HepG2 (cell line): ENCODE measurements around the gene CARS1. TPM values are rescaled to one million over a fixed set of nuclear protein-coding genes. Genes with fewer than 3 reads are reported as not detected.

Experiments
- ATAC-seq: fragments of 200-7000 bp; cut with Tn5 transposase; 3 replicates; pipeline ENCODE4 v1.9.1; 2020; ENCODE audit warnings: mild to moderate bottlenecking, moderate library complexity
- BruUV-seq: library from RNA; stranded (reverse); fragments of 400-500 nt; replicated peaks from 2 replicates; lab custom pipeline; 2021; lab: Mats Ljungman, UMichigan
- CTCF ChIA-PET: fragments of 300-600 bp; formaldehyde crosslinking; extraction: SDS; loops from one replicate; lab custom pipeline; 2021; ENCODE audit warnings: low total read pairs, inconsistent platforms, low intra/inter-chr PET ratio; lab: Yijun Ruan, JAX
- POLR2A ChIA-PET: fragments of 350-600 bp; sonication (Branson Sonifier 250); formaldehyde crosslinking; loops from one replicate; lab custom pipeline; 2020; ENCODE audit warnings: antibody characterized with exemption, inconsistent platforms; lab: Yijun Ruan, JAX
- DNase-seq: peaks from one replicate; pipeline ENCODE4 v3.0.0-alpha.2; 2015; ENCODE audit warnings: low spot score
- FAIRE-seq: peaks from 3 replicates; lab custom pipeline; 2011; peaks lifted over from hg19 to GRCh38; lab: Jason Lieb, UNC
- H2AFZ ChIP-seq: one replicate; pipeline ENCODE4 v1.6.1; 2011; ENCODE audit warnings: low read length, inconsistent platforms
- H3K27ac ChIP-seq: fragments of 300-600 bp; 3 replicates; pipeline ENCODE4 v1.8.0; 2011; ENCODE audit warnings: mixed run types, mild to moderate bottlenecking, mixed read lengths, low read length, inconsistent platforms; ENCODE audit not compliant: insufficient read depth; ENCODE audit errors: extremely low read length
- H3K27me3 ChIP-seq, 2 experiments: fragments of 200-600 bp in 1 of 2; 2 replicates in 1 of 2; 3 replicates in 1 of 2; pipeline versions ENCODE4 v1.6.0 to v1.8.0; 2011; ENCODE audit warnings: low read length in 2 of 2, mild to moderate bottlenecking in 2 of 2, moderate library complexity in 2 of 2, inconsistent platforms in 1 of 2; ENCODE audit not compliant: insufficient read depth in 2 of 2, control insufficient read depth in 1 of 2
- H3K36me3 ChIP-seq, 2 experiments: fragments of 200-600 bp in 1 of 2; replicated peaks in 1 of 2; 2 replicates in 1 of 2; 3 replicates in 1 of 2; pipeline versions ENCODE4 v1.5.1 to v1.8.0; 2011; ENCODE audit warnings: low read length in 2 of 2, inconsistent platforms in 1 of 2; ENCODE audit not compliant: insufficient read depth in 2 of 2, control insufficient read depth in 1 of 2
- H3K4me1 ChIP-seq: 2 replicates; pipeline ENCODE4 v1.5.1; 2012; ENCODE audit warnings: low read length, inconsistent platforms; ENCODE audit not compliant: insufficient read depth
- H3K4me2 ChIP-seq: 2 replicates; pipeline ENCODE4 v1.6.0; 2011; ENCODE audit warnings: low read depth, low read length, inconsistent platforms
- H3K4me3 ChIP-seq, 3 experiments: fragments of 200-600 bp in 1 of 3; sonication (generic), shearing (Covaris generic) in 1 of 3; replicated peaks in 1 of 3; 2 replicates each; pipeline ENCODE4 v1.5.1; 2011 to 2016; ENCODE audit warnings: low read length in 3 of 3, inconsistent platforms in 2 of 3, low read depth in 2 of 3, mild to moderate bottlenecking in 2 of 3, control low read depth in 1 of 3, mixed read lengths in 1 of 3; ENCODE audit not compliant: insufficient read depth in 1 of 3
- H3K79me2 ChIP-seq: one replicate; pipeline ENCODE4 v1.6.1; 2011; ENCODE audit warnings: low read length, inconsistent platforms; ENCODE audit not compliant: insufficient read depth
- H3K9ac ChIP-seq: 2 replicates; pipeline ENCODE4 v1.6.0; 2011; ENCODE audit warnings: mild to moderate bottlenecking, low read depth, low read length, inconsistent platforms; ENCODE audit not compliant: insufficient read depth
- H3K9me3 ChIP-seq: 2 replicates; pipeline ENCODE4 v1.5.1; 2012; ENCODE audit warnings: mild to moderate bottlenecking, low read length
- H4K20me1 ChIP-seq: 2 replicates; pipeline ENCODE4 v1.6.0; 2011; ENCODE audit warnings: inconsistent platforms, mild to moderate bottlenecking, low read length, moderate library complexity; ENCODE audit not compliant: insufficient read depth
- CEBPB ChIP-seq: IDR thresholded peaks from 2 replicates; pipeline ENCODE4 v1.6.1; 2011; ENCODE audit warnings: low read depth, low read length, improper control_type of control experiment, borderline replicate concordance
- HCFC1 ChIP-seq: fragments of 150-350 bp; IDR thresholded peaks from 2 replicates; pipeline ENCODE4 v1.6.1; 2014; ENCODE audit warnings: low read depth, low read length
- HIC2 ChIP-seq: sonication (generic); formaldehyde crosslinking; IDR thresholded peaks from 2 replicates; pipeline ENCODE4 v1.9.0; 2022; ENCODE audit warnings: low read depth, missing genetic modification reagents
- NR1H2 ChIP-seq: sonication (generic); formaldehyde crosslinking; IDR thresholded peaks from 2 replicates; pipeline ENCODE4 v1.8.1; 2022; ENCODE audit warnings: low read depth, missing genetic modification reagents, borderline replicate concordance
- ZBTB34 ChIP-seq: sonication (generic); formaldehyde crosslinking; IDR thresholded peaks from 2 replicates; pipeline ENCODE4 v1.8.0; 2022; ENCODE audit warnings: mild to moderate bottlenecking, missing genetic modification reagents
- ZBTB40 ChIP-seq, 2 experiments: fragments of 450-650 bp in 1 of 2; sonication (generic) in 1 of 2; formaldehyde crosslinking in 1 of 2; IDR thresholded peaks; 2 replicates each; pipeline versions ENCODE4 v1.6.1 to v1.8.0; 2016 to 2022; ENCODE audit warnings: antibody characterized with exemption in 1 of 2, mild to moderate bottlenecking in 1 of 2, missing genetic modification reagents in 1 of 2
- ZMYM3 ChIP-seq: sonication (generic); formaldehyde crosslinking; IDR thresholded peaks from 2 replicates; pipeline ENCODE4 v1.5.1; 2020; ENCODE audit warnings: mild to moderate bottlenecking, missing genetic modification reagents
- ZNF12 ChIP-seq: sonication (generic); formaldehyde crosslinking; IDR thresholded peaks from 2 replicates; pipeline ENCODE4 v1.5.0; 2020; ENCODE audit warnings: missing genetic modification reagents
- ZNF652 ChIP-seq: IDR thresholded peaks from 2 replicates; pipeline ENCODE4 v1.6.1; 2016; ENCODE audit warnings: low read depth, borderline replicate concordance
- ZNF776 ChIP-seq: sonication (generic); formaldehyde crosslinking; IDR thresholded peaks from 2 replicates; pipeline ENCODE4 v1.4.0; 2020; ENCODE audit warnings: mild to moderate bottlenecking, missing genetic modification reagents
- WGBS: methylation state at CpG from one replicate; pipeline ENCODE4 v1.1.6; 2017; ENCODE audit warnings: low lambda C conversion rate; 5-methylcytosine and 5-hydroxymethylcytosine counted together
- in situ Hi-C: cut with HindIII; loops from 2 replicates; pipeline ENCODE4 v1.10.0; 2017; ENCODE audit warnings: low pct_unique_long_range_greater_than_20kb; ENCODE audit not compliant: extremely low pct_ligation_motif_present
- intact Hi-C: fragments of 100-400 bp; cut with micrococcal nuclease; formaldehyde crosslinking; loops from one replicate; pipeline ENCODE4 v1.10.0; 2022; ENCODE audit not compliant: unreplicated experiment
- polyA plus RNA-seq, 8 experiments: library from polyadenylated mRNA; depleted of rRNA in 3 of 8; stranded (reverse) in 7 of 8; unstranded in 1 of 8; fragments of >200 nt; fragmentation: Illumina TruSeq in 4 of 8; extraction: Trizol in 4 of 8; gene quantifications; 2 replicates each; pipeline versions ENCODE4 v1.2.1 to v1.2.3, GENCODE V29; 2011 to 2016; ENCODE audit warnings: low read depth in 4 of 8, missing spikeins in 1 of 8, mixed read lengths in 1 of 8; ENCODE audit not compliant: insufficient read depth in 1 of 8
- total RNA-seq, 5 experiments: library from RNA; depleted of rRNA; stranded (reverse); fragments of >200 nt; fragmentation: Illumina TruSeq; extraction: Trizol; gene quantifications; 2 replicates each; pipeline ENCODE4 v1.2.3, GENCODE V29; 2016; ENCODE audit warnings: low read depth in 1 of 5

The CARS1 gene
- total and polyA plus RNA-seq, 2 of the 13 experiments (the other 11 are each of a cell fraction or from before 2014, with no cell fraction given), result 33.8 to 47.0 TPM

GRCh38 chr11:3055891-3056290 is 1.3 kb downstream of the CARS1 start:
- Histone ChIP-seq H2AFZ (no peak overlapping the region), H3K27ac (no peak overlapping the region), H3K4me1 (peaks cover 28% of the 10 kb centered on the region), H3K9ac (peak overlapping the region; percentile 88), H3K4me3 (peak overlapping the region; percentile 95 to 100 (median 99)), H3K27me3 (peaks cover 2 to 4% of the 10 kb centered on the region in 2 experiments; a peak in 3 of 5 replicates), H3K9me3 (no peaks in the 10 kb centered on the region), H4K20me1 (peaks cover 27% of the 10 kb centered on the region), H3K4me2 (peak overlapping the region; percentile 79), H3K79me2 (peaks cover 46% of the 10 kb centered on the region), H3K36me3 (peaks cover 3 to 24% of the 10 kb centered on the region in 2 experiments; a peak in 4 of 5 replicates)
- intact Hi-C loops (loop anchor here (5.0 kb wide), 1 partner anchor 36 kb away; no protein-coding TSS in a partner anchor), in situ Hi-C loops (no loop called here)
- CTCF ChIA-PET, result no interaction called here
- no TSS peak for BruUV-seq
- FAIRE-seq (no peak), ATAC-seq (no peak), DNase-seq (no peak)
- WGBS, result 85% methylated on average over 8 of the region's 8 CpGs
- POLR2A ChIA-PET, result no interaction called here
- TF ChIP-seq ZNF652, result no peak
- no peak for TF ChIP-seq HIC2 (CRISPR knock-in tag)
- TF ChIP-seq ZBTB40 (IDR thresholded peaks at IDR 0.05), result no peak
- TF ChIP-seq ZBTB40 (CRISPR knock-in tag; IDR thresholded peaks at IDR 0.05), result no peak
- no peak for TF ChIP-seq NR1H2
- no peak for TF ChIP-seq ZNF776 (CRISPR knock-in tag)
- TF ChIP-seq HCFC1, result no peak
- TF ChIP-seq ZBTB34 (CRISPR knock-in tag), result no peak
- no peak for TF ChIP-seq CEBPB
- no peak for TF ChIP-seq ZMYM3
- no peak for TF ChIP-seq ZNF12 (CRISPR knock-in tag)
